SK-N-SH (cell line): ENCODE measurements around the gene OR51B2. TPM values are rescaled to one million over a fixed set of nuclear protein-coding genes. Genes with fewer than 3 reads are reported as not detected.
"Not testable (repeated sequence)": the region's sequence is repeated elsewhere in the genome, so short reads cannot be mapped to it uniquely, and the experiment has no call there.

Experiments
- CTCF ChIA-PET: fragments of 300-600, 350-600 bp; formaldehyde crosslinking; extraction: SDS; loops from one replicate; lab custom pipeline; 2021; lab: Yijun Ruan, JAX
- POLR2A ChIA-PET: fragments of 350-600 bp; sonication (Branson Sonifier 250); formaldehyde crosslinking; extraction: SDS; loops from one replicate; lab custom pipeline; 2020; ENCODE audit warnings: antibody characterized with exemption, inconsistent platforms; lab: Yijun Ruan, JAX
- DNase-seq: peaks from one replicate; pipeline ENCODE4 v3.0.0; 2012
- H2AFZ ChIP-seq: fragments of 200-600 bp; sonication (generic); 2 replicates; pipeline ENCODE4 v1.8.1; 2016; ENCODE audit warnings: antibody characterized with exemption, mild to moderate bottlenecking, low read depth
- H3F3A ChIP-seq: fragments of 200-600 bp; sonication (generic); replicated peaks from 2 replicates; pipeline ENCODE3; 2016; ENCODE audit warnings: antibody characterized with exemption, mild to moderate bottlenecking; ENCODE audit not compliant: insufficient read depth
- H3K27ac ChIP-seq, 2 experiments: fragments of 200-500 bp in 1 of 2; fragments of 200-600 bp in 1 of 2; sonication (Bioruptor generic) in 1 of 2; sonication (generic), shearing (Covaris generic) in 1 of 2; 2 replicates each; pipeline versions ENCODE4 v1.5.1 to v1.6.1; 2014 to 2016; ENCODE audit warnings: low read depth in 2 of 2, inconsistent platforms in 1 of 2, low read length in 1 of 2, mild to moderate bottlenecking in 1 of 2, mixed read lengths in 1 of 2
- H3K27me3 ChIP-seq: fragments of 200-600 bp; sonication (generic), shearing (Covaris generic); 2 replicates; pipeline ENCODE4 v1.6.1; 2016; ENCODE audit warnings: mixed run types; ENCODE audit not compliant: insufficient read depth
- H3K36me3 ChIP-seq, 2 experiments: fragments of 200-500 bp in 1 of 2; fragments of 200-600 bp in 1 of 2; sonication (Bioruptor generic) in 1 of 2; sonication (generic) in 1 of 2; replicated peaks in 1 of 2; 2 replicates each; pipeline versions ENCODE3 to v1.5.1; 2014 to 2016; ENCODE audit warnings: low read length in 1 of 2, mild to moderate bottlenecking in 1 of 2; ENCODE audit not compliant: insufficient read depth in 2 of 2, control insufficient read depth in 1 of 2
- H3K4me1 ChIP-seq, 2 experiments: fragments of 200-500 bp in 1 of 2; fragments of 200-600 bp in 1 of 2; sonication (Bioruptor generic) in 1 of 2; sonication (generic), shearing (Covaris generic) in 1 of 2; 2 replicates each; pipeline versions ENCODE4 v1.5.1 to v1.6.1; 2014 to 2016; ENCODE audit warnings: low read depth in 1 of 2, low read length in 1 of 2, mixed run types in 1 of 2; ENCODE audit not compliant: insufficient read depth in 2 of 2, control insufficient read depth in 1 of 2
- H3K4me2 ChIP-seq: fragments of 200-600 bp; sonication (generic), shearing (Covaris generic); 2 replicates; pipeline ENCODE4 v1.6.1; 2017; ENCODE audit warnings: mixed run types
- H3K4me3 ChIP-seq, 2 experiments: fragments of 200-500 bp in 1 of 2; fragments of 200-600 bp in 1 of 2; sonication (Bioruptor generic) in 1 of 2; sonication (generic), shearing (Covaris generic) in 1 of 2; 2 replicates each; pipeline versions ENCODE4 v1.5.1 to v1.8.1; 2014 to 2016; ENCODE audit warnings: low read depth in 2 of 2, inconsistent platforms in 1 of 2, low read length in 1 of 2, mild to moderate bottlenecking in 1 of 2, mixed read lengths in 1 of 2, moderate library complexity in 1 of 2
- H3K79me2 ChIP-seq: fragments of 200-600 bp; sonication (generic); 2 replicates; pipeline ENCODE4 v1.8.1; 2017; ENCODE audit warnings: mild to moderate bottlenecking; ENCODE audit not compliant: insufficient read depth
- H3K9ac ChIP-seq: fragments of 200-600 bp; sonication (generic); 2 replicates; pipeline ENCODE4 v1.6.1; 2017; ENCODE audit warnings: mixed run types
- H3K9me2 ChIP-seq: fragments of 200-600 bp; sonication (generic); 2 replicates; pipeline ENCODE4 v1.6.1; 2017; ENCODE audit warnings: mixed run types
- H3K9me3 ChIP-seq: fragments of 200-600 bp; sonication (generic); 2 replicates; pipeline ENCODE4 v1.6.1; 2017; ENCODE audit warnings: mixed run types, mild to moderate bottlenecking, moderate library complexity
- H4K20me1 ChIP-seq: fragments of 200-600 bp; sonication (generic); 2 replicates; pipeline ENCODE4 v1.6.1; 2017; ENCODE audit warnings: mild to moderate bottlenecking, mixed run types; ENCODE audit not compliant: insufficient read depth
- CTCF ChIP-seq: fragments of 200-600 bp; sonication (generic); IDR thresholded peaks from 2 replicates; pipeline ENCODE4 v1.6.1; 2017; ENCODE audit warnings: antibody characterized with exemption, mild to moderate bottlenecking, moderate library complexity
- EP300 ChIP-seq, 2 experiments: IDR thresholded peaks; 2 replicates each; pipeline versions ENCODE4 v1.4.0 to v1.6.1; 2012; ENCODE audit warnings: borderline replicate concordance in 1 of 2, low read depth in 1 of 2, low read length in 1 of 2
- FOXM1 ChIP-seq: IDR thresholded peaks from 2 replicates; pipeline ENCODE4 v1.4.0; 2012; ENCODE audit warnings: low read depth, mild to moderate bottlenecking
- GATA2 ChIP-seq: sonication (generic); formaldehyde crosslinking; IDR thresholded peaks from 2 replicates; pipeline ENCODE4 v1.5.0; 2020; ENCODE audit warnings: mild to moderate bottlenecking, missing genetic modification reagents
- IRF3 ChIP-seq: fragments of 150-350 bp; IDR thresholded peaks from 2 replicates; pipeline ENCODE4 v1.6.1; 2016; ENCODE audit warnings: mild to moderate bottlenecking, low read depth, low read length
- MEF2A ChIP-seq: IDR thresholded peaks from 2 replicates; pipeline ENCODE4 v1.4.0; 2012; ENCODE audit warnings: low read depth, borderline replicate concordance
- NFIC ChIP-seq: IDR thresholded peaks from 2 replicates; pipeline ENCODE4 v1.4.0; 2012; ENCODE audit warnings: borderline replicate concordance
- RXRA ChIP-seq: IDR thresholded peaks from 2 replicates; pipeline ENCODE4 v1.4.0; 2012; ENCODE audit warnings: low read depth, mild to moderate bottlenecking, borderline replicate concordance
- SIN3A ChIP-seq: IDR thresholded peaks from 2 replicates; pipeline ENCODE4 v1.6.1; 2012; ENCODE audit warnings: low read depth, mild to moderate bottlenecking, low read length, moderate library complexity, borderline replicate concordance
- TAF1 ChIP-seq: IDR thresholded peaks from 2 replicates; pipeline ENCODE4 v1.6.1; 2012; ENCODE audit warnings: low read depth, mild to moderate bottlenecking, low read length, moderate library complexity, borderline replicate concordance
- TCF12 ChIP-seq: IDR thresholded peaks from 2 replicates; pipeline ENCODE4 v1.4.0; 2012
- TEAD4 ChIP-seq: IDR thresholded peaks from 2 replicates; pipeline ENCODE4 v1.4.0; 2012; ENCODE audit warnings: mild to moderate bottlenecking, borderline replicate concordance; ENCODE audit not compliant: insufficient read depth
- USF1 ChIP-seq: IDR thresholded peaks from 2 replicates; pipeline ENCODE4 v1.4.0; 2012; ENCODE audit warnings: low read depth, borderline replicate concordance
- WGBS: methylation state at CpG from one replicate; pipeline ENCODE4 v1.1.6; 2017; ENCODE audit warnings: low lambda C conversion rate; 5-methylcytosine and 5-hydroxymethylcytosine counted together
- polyA plus RNA-seq, 3 experiments: library from polyadenylated mRNA; depleted of rRNA; stranded (reverse); fragments of >200 nt; gene quantifications; 2 replicates each; pipeline ENCODE4 v1.2.3, GENCODE V29; 2012
- TF ChIP-seq, protein P1 (sequence below): IDR thresholded peaks from 2 replicates; pipeline ENCODE4 v1.6.1; 2012; ENCODE audit warnings: mild to moderate bottlenecking, low read depth, low read length, moderate library complexity
- TF ChIP-seq, protein P2 (sequence below): fragments of 150-350 bp; IDR thresholded peaks from 2 replicates; pipeline ENCODE4 v1.6.1; 2017; ENCODE audit warnings: antibody characterized with exemption, low read length, low read depth, borderline replicate concordance

OR51B2 gene
- polyA plus RNA-seq, 1 of the 3 experiments (the other 2 are of a cell fraction), result not detected

GRCh38 chr11:5366365-5366764, 42.3 kb upstream of the OR51B2 start:
- peaks cover 27% of the 10 kb centered on the region for H3F3A ChIP-seq
- H3K9ac ChIP-seq, H4K20me1 ChIP-seq, H3K79me2 ChIP-seq, H3K4me3 ChIP-seq, H2AFZ ChIP-seq, CTCF ChIA-PET, H3K9me2 ChIP-seq, H3K27me3 ChIP-seq, DNase-seq, H3K9me3 ChIP-seq, POLR2A ChIA-PET, H3K36me3 ChIP-seq: not testable (repeated sequence)
- H3K4me1 ChIP-seq, result peaks cover 0 to 15% of the 10 kb centered on the region in 2 experiments; a peak in 1 of 4 replicates
- peak overlapping the region; percentile 49 for H3K4me2 ChIP-seq
- peak; percentile 27; the same call in 1 of the 2 replicates for TF ChIP-seq CTCF
- H3K27ac ChIP-seq, result peak overlapping the region in 1 of 2 experiments; percentile 73; a peak in 1 of 4 replicates
- 20% methylated on average over 6 of the region's 6 CpGs for WGBS

GRCh38 chr11:5364214-5364613, 40.1 kb upstream of the OR51B2 start:
- H3K4me3 ChIP-seq, result no peak overlapping the region
- peak; percentile 62; the same call in 1 of the 2 replicates for TF ChIP-seq TCF12
- TF ChIP-seq, protein P1, sequence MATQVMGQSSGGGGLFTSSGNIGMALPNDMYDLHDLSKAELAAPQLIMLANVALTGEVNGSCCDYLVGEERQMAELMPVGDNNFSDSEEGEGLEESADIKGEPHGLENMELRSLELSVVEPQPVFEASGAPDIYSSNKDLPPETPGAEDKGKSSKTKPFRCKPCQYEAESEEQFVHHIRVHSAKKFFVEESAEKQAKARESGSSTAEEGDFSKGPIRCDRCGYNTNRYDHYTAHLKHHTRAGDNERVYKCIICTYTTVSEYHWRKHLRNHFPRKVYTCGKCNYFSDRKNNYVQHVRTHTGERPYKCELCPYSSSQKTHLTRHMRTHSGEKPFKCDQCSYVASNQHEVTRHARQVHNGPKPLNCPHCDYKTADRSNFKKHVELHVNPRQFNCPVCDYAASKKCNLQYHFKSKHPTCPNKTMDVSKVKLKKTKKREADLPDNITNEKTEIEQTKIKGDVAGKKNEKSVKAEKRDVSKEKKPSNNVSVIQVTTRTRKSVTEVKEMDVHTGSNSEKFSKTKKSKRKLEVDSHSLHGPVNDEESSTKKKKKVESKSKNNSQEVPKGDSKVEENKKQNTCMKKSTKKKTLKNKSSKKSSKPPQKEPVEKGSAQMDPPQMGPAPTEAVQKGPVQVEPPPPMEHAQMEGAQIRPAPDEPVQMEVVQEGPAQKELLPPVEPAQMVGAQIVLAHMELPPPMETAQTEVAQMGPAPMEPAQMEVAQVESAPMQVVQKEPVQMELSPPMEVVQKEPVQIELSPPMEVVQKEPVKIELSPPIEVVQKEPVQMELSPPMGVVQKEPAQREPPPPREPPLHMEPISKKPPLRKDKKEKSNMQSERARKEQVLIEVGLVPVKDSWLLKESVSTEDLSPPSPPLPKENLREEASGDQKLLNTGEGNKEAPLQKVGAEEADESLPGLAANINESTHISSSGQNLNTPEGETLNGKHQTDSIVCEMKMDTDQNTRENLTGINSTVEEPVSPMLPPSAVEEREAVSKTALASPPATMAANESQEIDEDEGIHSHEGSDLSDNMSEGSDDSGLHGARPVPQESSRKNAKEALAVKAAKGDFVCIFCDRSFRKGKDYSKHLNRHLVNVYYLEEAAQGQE, result no peak
- peak; percentile 88 for TF ChIP-seq TEAD4
- peak; percentile 82 for TF ChIP-seq RXRA
- TF ChIP-seq IRF3, result no peak
- TF ChIP-seq TAF1, result no peak
- TF ChIP-seq EP300 (IDR thresholded peaks at IDR 0.05; ENCODE audit: borderline replicate concordance in 1 of 2, low read depth in 1 of 2, low read length in 1 of 2), result peak in 1 of 2 experiments; percentile 77; a peak in 2 of 4 replicates
- no peak for TF ChIP-seq GATA2 (CRISPR knock-in tag)
- TF ChIP-seq, protein P2, sequence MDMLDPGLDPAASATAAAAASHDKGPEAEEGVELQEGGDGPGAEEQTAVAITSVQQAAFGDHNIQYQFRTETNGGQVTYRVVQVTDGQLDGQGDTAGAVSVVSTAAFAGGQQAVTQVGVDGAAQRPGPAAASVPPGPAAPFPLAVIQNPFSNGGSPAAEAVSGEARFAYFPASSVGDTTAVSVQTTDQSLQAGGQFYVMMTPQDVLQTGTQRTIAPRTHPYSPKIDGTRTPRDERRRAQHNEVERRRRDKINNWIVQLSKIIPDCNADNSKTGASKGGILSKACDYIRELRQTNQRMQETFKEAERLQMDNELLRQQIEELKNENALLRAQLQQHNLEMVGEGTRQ, result no peak
- TF ChIP-seq CTCF, result no peak
- no peak for TF ChIP-seq FOXM1
- no peak for TF ChIP-seq USF1
- TF ChIP-seq NFIC, result peak; percentile 76
- TF ChIP-seq MEF2A, result no peak
- TF ChIP-seq SIN3A, result no peak

More at GRCh38 chr11:5364214-5364613, 40.1 kb upstream of the OR51B2 start:
- no peaks in the 10 kb centered on the region for H3K36me3 ChIP-seq
- CTCF ChIA-PET, result interaction anchor here (1.5 kb wide), 1 partner anchor 527 kb away, joined by 3 read pairs; no protein-coding TSS in a partner anchor
- no peak overlapping the region for H2AFZ ChIP-seq
- no peaks in the 10 kb centered on the region for H3K79me2 ChIP-seq
- peak overlapping the region in 1 of 2 experiments; percentile 43; a peak in 1 of 4 replicates for H3K27ac ChIP-seq
- 0% methylated on average over 2 of the region's 2 CpGs for WGBS
- DNase-seq, result no peak
- H4K20me1 ChIP-seq, result no peaks in the 10 kb centered on the region
- H3K9me2 ChIP-seq, result no peaks in the 10 kb centered on the region
- no peaks in the 10 kb centered on the region for H3K9me3 ChIP-seq
- no peaks in the 10 kb centered on the region for H3K27me3 ChIP-seq
- no peak overlapping the region for H3K4me2 ChIP-seq
- H3K9ac ChIP-seq, result no peak overlapping the region
- peaks cover 0 to 15% of the 10 kb centered on the region in 2 experiments; a peak in 1 of 4 replicates for H3K4me1 ChIP-seq
- POLR2A ChIA-PET, result no interaction called here
- H3F3A ChIP-seq, result peaks cover 27% of the 10 kb centered on the region
